Stimulated activated CD4-positive, alpha-beta T cell treated with anti-CD3 and anti-CD28 coated beads, Interleukin-2, amount 100 ng/mL, for 4 hours (primary cell): Measurements from ENCODE around the gene CAPN13.

ENCODE experiments used
- DNase-seq: peaks from one replicate; pipeline ENCODE4 v3.0.0-alpha.2; 2020; ENCODE audit warnings: low read depth

The CAPN13 gene

DNA sequence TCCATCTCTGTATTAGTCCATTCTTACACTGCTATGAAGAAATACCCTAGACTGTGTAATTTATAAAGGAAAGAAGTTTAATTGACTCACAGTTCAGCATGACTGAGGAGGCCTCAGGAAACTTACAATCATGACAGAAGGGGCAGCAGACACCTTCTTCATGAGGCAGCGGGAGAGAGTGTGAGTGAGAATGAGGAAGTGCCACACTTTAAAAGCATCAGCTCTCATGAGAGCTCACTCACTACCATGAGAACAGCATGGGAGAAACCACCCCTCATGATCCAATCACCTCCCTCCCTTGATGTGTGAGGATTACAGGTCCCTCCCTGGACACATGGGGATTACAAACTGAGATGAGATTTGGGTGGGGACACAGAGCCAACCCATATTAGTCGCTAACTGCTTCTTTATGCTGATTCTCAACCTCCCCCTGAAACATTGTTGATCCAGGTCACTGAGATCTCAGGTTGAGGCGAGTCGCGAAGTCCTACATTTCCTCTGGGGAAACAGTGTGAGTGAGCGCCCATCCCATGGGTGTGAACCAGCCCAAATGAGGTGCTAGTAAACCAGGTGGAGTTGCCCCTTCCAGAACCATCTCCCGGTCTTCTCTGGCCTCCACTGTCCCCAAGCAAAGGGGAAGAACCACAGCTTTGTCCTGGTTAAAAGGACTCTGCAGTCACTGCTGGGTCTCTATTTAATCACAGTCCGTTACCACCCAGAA lies 123.8 kb downstream of the CAPN13 start:
- no peak for DNase-seq

- DNase-seq = no peak
Measured at GRCh38 chr2:30681022-30681421, 126.2 kb downstream of the CAPN13 start.

DNA sequence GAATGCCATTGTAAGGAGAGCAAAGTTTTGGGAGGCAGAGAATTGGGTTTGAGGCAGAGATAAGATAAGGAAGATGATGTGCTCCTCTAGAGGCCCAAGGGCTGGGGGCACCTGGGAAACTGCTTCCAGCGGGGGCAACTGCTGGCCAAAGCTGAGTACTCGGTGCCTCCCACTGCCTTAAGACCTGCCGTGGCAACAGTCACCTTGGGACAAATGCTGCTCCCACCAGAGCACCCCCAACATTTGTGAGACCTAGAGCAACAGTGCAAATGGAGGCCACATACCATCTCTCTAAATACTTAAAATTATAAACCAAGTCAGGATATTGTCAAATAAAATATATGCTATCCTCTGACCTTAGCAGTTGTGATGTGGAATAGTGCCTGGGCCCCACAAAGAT lies 127.1 kb downstream of the CAPN13 start:
- DNase-seq = no peak

DNA sequence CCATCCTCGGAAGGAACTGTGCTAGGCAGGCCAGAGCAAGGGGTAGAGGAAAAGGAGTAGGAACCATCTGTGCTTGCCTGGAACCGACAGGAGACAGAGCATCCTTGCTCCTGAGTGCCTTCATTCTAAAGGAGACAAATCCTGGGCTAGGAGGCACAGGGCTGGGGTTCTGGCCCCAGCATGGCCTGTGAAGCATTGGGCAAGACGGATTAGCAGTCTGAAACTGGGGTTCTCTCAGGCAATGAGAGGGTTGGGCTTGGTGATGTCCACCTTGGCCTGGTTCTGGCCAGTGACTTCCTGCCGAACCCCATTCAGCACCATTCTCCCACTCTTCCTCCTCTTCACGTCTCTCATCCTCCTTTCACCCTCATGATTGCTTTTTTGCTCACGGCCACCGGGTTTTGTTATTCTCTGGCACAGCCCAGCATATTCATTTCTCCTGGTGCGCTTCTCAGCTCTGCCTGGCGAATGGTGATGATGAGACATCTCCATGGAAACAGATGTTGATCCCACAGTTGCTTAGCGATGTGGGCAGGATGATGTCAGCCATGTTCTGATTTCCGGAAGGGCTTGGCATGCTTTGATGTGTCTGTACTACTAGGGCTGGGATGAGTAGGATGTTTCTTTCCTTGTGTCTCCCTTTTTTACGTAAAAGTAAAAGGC lies 127.7 kb downstream of the CAPN13 start:
- DNase-seq = no peak

GRCh38 chr2:30678410-30679137 lies 128.7 kb downstream of the CAPN13 start:
- DNase-seq = no peak

DNA sequence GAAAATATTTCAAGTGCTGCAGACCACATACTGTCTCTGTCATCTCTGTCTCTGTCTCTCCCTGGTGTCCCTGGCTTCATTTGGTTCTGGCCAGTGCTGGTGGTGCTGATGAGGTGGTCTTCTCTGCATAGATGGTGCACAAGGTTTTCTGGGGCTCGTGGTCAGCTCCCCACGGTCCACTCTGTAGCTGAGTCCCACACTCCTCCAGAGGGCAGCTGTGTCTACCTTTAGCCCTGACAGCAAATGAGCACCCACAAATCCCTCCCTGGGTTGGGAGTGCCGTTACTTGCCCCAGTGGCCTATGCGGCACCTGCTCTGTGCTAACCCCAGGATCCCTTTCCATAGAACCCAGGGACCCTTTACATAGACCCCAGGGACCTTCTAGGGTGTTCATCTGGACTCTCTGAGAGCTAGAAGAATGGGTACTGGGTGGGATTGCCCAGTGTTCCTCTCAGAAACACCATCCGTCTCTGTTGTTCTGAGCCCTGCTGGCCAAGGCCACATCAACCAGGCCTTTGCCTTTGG lies 129.3 kb downstream of the CAPN13 start:
- DNase-seq = no peak

GRCh38 chr2:30677231-30677630 lies 130.0 kb downstream of the CAPN13 start:
- no peak for DNase-seq

DNA sequence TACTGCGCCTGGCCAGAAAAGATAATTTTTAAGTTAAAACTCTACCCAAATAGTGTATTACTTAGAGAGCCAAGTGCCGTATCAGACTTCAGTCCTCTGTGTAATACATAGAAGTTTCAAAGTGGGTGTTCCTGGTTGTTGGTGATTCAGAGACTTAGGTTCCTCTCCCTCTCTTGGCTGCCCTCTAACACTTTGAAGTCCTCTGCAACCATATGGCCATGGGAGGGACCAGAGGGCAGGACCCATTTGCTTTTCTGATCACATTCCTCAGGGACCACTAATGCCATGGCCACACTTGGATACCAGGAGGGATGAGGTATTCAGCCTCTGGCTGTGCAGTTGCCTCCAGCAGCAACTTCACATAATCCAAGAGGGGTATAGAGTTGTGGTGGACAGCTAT lies 131.5 kb downstream of the CAPN13 start:
- no peak for DNase-seq

- no peak for DNase-seq
Measured at GRCh38 chr2:30673127-30673526, 134.1 kb downstream of the CAPN13 start.
